ENCODE data around the gene ACER3. TPM values are rescaled to one million over a fixed set of nuclear protein-coding genes. Genes with fewer than 3 reads are reported as not detected.
A peak's percentile ranks its signal among the peaks of the same experiment; 100 is the strongest.

ACER3 gene
- total RNA-seq, 1 donor from 2014 or later = 17.3 TPM

GRCh38 chr11:77042111-77042726, 181.5 kb downstream of the ACER3 start:
- no peaks in the 10 kb centered on the region for H4K20me1 ChIP-seq (ENCODE audit: insufficient read depth, low read length)
- H3K9ac ChIP-seq (ENCODE audit: low read length) = no peak overlapping the region
- H3K27me3 ChIP-seq (ENCODE audit: insufficient read depth, low read length) = peaks cover 10% of the 10 kb centered on the region
- H3K4me1 ChIP-seq (ENCODE audit: insufficient read depth, low read length) = peaks cover 14% of the 10 kb centered on the region
- Mint-ChIP-seq H3K9me3 (ENCODE audit: unreplicated experiment) (peaks cover 13% of the 10 kb centered on the region), H3K27me3 (ENCODE audit: low read depth, unreplicated experiment) (peaks cover 43% of the 10 kb centered on the region), H3K4me1 (ENCODE audit: low read depth, unreplicated experiment) (no peaks in the 10 kb centered on the region), H3K36me3 (ENCODE audit: low read depth, unreplicated experiment) (peaks cover 5% of the 10 kb centered on the region), H3K4me3 (ENCODE audit: unreplicated experiment) (no peak overlapping the region), H3K27ac (ENCODE audit: unreplicated experiment) (peak overlapping the region; percentile 55)
- no peak overlapping the region for H3K4me3 ChIP-seq (ENCODE audit: insufficient read depth, low read depth, low read length)
- no peak overlapping the region for H3K4me2 ChIP-seq (ENCODE audit: low read length)
- FAIRE-seq = no peak
- H3K9me3 ChIP-seq (ENCODE audit: insufficient read depth, low read depth, low read length) = peaks cover 3% of the 10 kb centered on the region
- no peak overlapping the region for H3K27ac ChIP-seq (ENCODE audit: low read depth, low read length)
- no peaks in the 10 kb centered on the region for H3K79me2 ChIP-seq (ENCODE audit: insufficient read depth, low read length)
- no peaks in the 10 kb centered on the region for H3K36me3 ChIP-seq (ENCODE audit: insufficient read depth, low read length)
- TF ChIP-seq EZH2 (IDR thresholded peaks at IDR 0.05; ENCODE audit: insufficient read depth, low read length) (no peak), CTCF (IDR thresholded peaks at IDR 0.05; ENCODE audit: insufficient read depth, low read depth, low read length) (no peak)
- no peak overlapping the region for H2AFZ ChIP-seq (ENCODE audit: low read depth, low read length)
- DNase-seq (ENCODE audit: low read depth) = no peak

- peaks cover 3% of the 10 kb centered on the region for H3K9me3 Mint-ChIP-seq (ENCODE audit: unreplicated experiment)
- no peaks in the 10 kb centered on the region for H3K36me3 Mint-ChIP-seq (ENCODE audit: low read depth, unreplicated experiment)
- Histone ChIP-seq H3K36me3 (ENCODE audit: insufficient read depth, low read length) (no peaks in the 10 kb centered on the region), H3K79me2 (ENCODE audit: insufficient read depth, low read length) (no peaks in the 10 kb centered on the region), H2AFZ (ENCODE audit: low read depth, low read length) (no peak overlapping the region), H4K20me1 (ENCODE audit: insufficient read depth, low read length) (no peaks in the 10 kb centered on the region), H3K4me3 (ENCODE audit: insufficient read depth, low read depth, low read length) (no peak overlapping the region), H3K27ac (ENCODE audit: low read depth, low read length) (no peak overlapping the region), H3K9me3 (ENCODE audit: insufficient read depth, low read depth, low read length) (peaks cover 3% of the 10 kb centered on the region), H3K9ac (ENCODE audit: low read length) (no peak overlapping the region), H3K4me1 (ENCODE audit: insufficient read depth, low read length) (peaks cover 6% of the 10 kb centered on the region), H3K4me2 (ENCODE audit: low read length) (no peak overlapping the region), H3K27me3 (ENCODE audit: insufficient read depth, low read length) (peaks cover 4% of the 10 kb centered on the region)
- DNase-seq (ENCODE audit: low read depth) (no peak), FAIRE-seq (no peak)
- TF ChIP-seq EZH2 (IDR thresholded peaks at IDR 0.05; ENCODE audit: insufficient read depth, low read length) = no peak
- no peak for TF ChIP-seq CTCF (IDR thresholded peaks at IDR 0.05; ENCODE audit: insufficient read depth, low read depth, low read length)
- no peak overlapping the region for H3K4me3 Mint-ChIP-seq (ENCODE audit: unreplicated experiment)
- H3K27me3 Mint-ChIP-seq (ENCODE audit: low read depth, unreplicated experiment) = peaks cover 30% of the 10 kb centered on the region
- no peak overlapping the region for H3K27ac Mint-ChIP-seq (ENCODE audit: unreplicated experiment)
- no peaks in the 10 kb centered on the region for H3K4me1 Mint-ChIP-seq (ENCODE audit: low read depth, unreplicated experiment)
These were observed 183.6 kb downstream of the ACER3 start for GRCh38 chr11:77044356-77044755.

GRCh38 chr11:77044886-77045285, 184.2 kb downstream of the ACER3 start:
- Histone ChIP-seq H3K36me3 (ENCODE audit: insufficient read depth, low read length) (no peaks in the 10 kb centered on the region), H3K4me2 (ENCODE audit: low read length) (no peak overlapping the region), H3K27me3 (ENCODE audit: insufficient read depth, low read length) (peaks cover 4% of the 10 kb centered on the region), H4K20me1 (ENCODE audit: insufficient read depth, low read length) (no peaks in the 10 kb centered on the region), H3K4me3 (ENCODE audit: insufficient read depth, low read depth, low read length) (no peak overlapping the region), H3K9ac (ENCODE audit: low read length) (no peak overlapping the region), H3K27ac (ENCODE audit: low read depth, low read length) (no peak overlapping the region), H3K9me3 (ENCODE audit: insufficient read depth, low read depth, low read length) (peaks cover 3% of the 10 kb centered on the region), H3K79me2 (ENCODE audit: insufficient read depth, low read length) (no peaks in the 10 kb centered on the region), H3K4me1 (ENCODE audit: insufficient read depth, low read length) (peaks cover 6% of the 10 kb centered on the region), H2AFZ (ENCODE audit: low read depth, low read length) (no peak overlapping the region)
- TF ChIP-seq CTCF (IDR thresholded peaks at IDR 0.05; ENCODE audit: insufficient read depth, low read depth, low read length) (no peak), EZH2 (IDR thresholded peaks at IDR 0.05; ENCODE audit: insufficient read depth, low read length) (no peak)
- Mint-ChIP-seq H3K4me3 (ENCODE audit: unreplicated experiment) (no peak overlapping the region), H3K9me3 (ENCODE audit: unreplicated experiment) (peaks cover 3% of the 10 kb centered on the region), H3K36me3 (ENCODE audit: low read depth, unreplicated experiment) (no peaks in the 10 kb centered on the region), H3K27me3 (ENCODE audit: low read depth, unreplicated experiment) (peaks cover 30% of the 10 kb centered on the region), H3K4me1 (ENCODE audit: low read depth, unreplicated experiment) (no peaks in the 10 kb centered on the region), H3K27ac (ENCODE audit: unreplicated experiment) (no peak overlapping the region)
- FAIRE-seq (no peak), DNase-seq (ENCODE audit: low read depth) (no peak)

Measured in astrocyte (in vitro differentiated cells and primary cell).